Stromal cell of bone marrow (primary cell): ENCODE results near the gene GPLD1.

Source experiments
- DNase-seq: peaks from one replicate; pipeline ENCODE4 v3.0.0-alpha.2; 2012; ENCODE audit warnings: low read depth

Gene GPLD1

DNA sequence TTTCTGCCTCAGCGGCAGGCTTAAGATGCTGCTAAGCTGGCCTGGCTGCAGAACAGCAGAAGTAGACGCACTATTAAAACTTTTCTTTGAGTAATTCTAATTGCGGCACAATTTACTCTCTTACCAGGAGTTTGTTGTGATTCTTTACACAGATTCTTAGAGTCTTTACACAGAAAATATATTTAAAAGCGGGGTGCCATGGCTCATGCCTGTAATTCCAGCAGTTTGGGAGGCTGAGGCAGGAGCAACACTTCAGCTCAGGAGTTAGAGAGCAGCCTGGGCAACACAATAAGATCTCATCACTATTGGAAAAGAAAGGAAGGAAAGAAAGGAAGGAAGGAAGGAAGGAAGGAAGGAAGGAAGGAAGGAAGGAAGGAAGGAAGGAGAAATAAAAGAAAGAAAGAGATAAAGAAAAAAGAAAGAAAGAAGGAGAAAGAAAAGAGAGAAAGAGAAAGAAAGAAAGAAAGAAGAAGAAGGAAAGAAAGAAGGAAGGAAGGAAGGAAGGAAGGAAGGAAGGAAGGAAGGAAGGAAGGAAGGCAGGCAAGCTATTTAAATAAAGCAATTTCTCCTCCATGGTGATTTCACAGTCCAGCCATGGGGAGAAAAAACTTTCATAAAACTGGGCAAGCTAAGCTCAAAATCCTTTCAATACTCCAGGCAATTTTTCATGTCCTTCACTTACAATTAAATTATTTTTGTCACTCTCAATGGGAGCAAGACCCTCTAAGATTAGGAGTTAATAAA lies 107.7 kb downstream of the GPLD1 start:
- no peak for DNase-seq

DNA sequence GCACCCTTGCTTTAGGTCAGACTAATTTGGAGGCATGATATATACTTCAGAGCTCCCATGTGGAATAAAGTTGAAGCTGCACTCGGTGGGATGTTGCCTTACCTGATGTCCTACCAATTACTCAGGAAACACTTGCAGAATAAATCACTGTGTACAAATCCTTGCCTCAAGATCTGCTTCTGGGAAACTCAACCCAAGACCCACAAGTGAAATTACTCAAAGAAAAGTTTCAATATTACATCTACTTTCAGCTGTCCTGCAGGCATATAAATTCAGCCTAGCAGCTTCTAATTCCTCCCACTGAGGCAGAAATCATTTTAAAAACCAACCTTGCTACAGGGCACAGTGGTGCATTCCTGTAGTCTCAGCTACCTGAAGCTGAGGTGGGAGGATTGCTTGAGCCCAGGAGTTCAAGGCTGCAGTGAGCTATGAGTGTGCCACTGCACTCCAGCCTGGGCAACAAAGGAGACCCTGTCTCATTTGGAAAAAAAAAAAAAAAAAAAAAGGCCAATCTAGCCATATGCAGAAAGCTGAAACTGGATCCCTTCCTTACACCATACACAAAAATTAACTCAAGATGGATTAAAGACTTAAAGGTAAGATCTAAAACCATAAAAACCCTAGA lies 110.8 kb downstream of the GPLD1 start:
- DNase-seq: no peak
